ENCODE data around the gene LTB. TPM values are rescaled to one million over a fixed set of nuclear protein-coding genes. Genes with fewer than 3 reads are reported as not detected.

The LTB gene
- total and polyA plus RNA-seq, 8 donors: 1.5 to 13.7 (median 3.4) TPM

DNA sequence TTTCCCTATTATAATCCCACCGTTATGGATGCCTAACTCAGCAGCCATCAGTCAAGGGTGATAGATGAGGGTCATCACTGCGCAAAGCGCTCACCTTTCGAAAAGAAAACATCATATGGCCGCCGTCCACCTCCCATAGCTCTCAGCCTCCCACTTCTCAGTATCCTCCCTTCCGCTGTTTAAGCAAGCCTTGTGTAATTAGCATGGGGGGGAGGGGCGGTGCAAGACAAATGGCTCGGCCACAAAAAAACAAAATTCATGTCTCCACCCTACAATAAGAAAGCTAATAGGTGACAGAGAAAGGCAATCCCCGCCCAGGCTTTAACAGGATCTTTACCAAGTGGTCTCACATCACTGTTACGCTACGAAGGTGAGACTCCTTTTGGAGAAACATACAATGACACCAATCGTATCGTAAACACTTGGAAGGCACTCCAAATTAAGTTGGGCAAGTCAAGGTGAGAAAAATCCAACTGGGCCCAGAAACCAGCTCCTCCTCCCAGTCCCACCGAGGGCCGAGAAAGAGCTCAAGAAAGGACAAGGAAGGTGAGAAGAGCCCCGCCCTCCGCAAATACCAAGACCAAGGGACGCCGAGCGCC lies 41.1 kb downstream of the LTB start:
- ATAC-seq: peak; percentile 58
- TF ChIP-seq CTCF (IDR thresholded peaks at IDR 0.05): no peak

GRCh38 chr6:31540640-31541039 lies 41.6 kb downstream of the LTB start:
- TF ChIP-seq CTCF (IDR thresholded peaks at IDR 0.05): no peak
- intact Hi-C loops (cut with DNase I): loop anchor here in 1 of 2 donors (10.0 kb wide), 1 partner anchor 54 kb away; the partner anchor contains the start of gene NCR3
- H3K9me3 ChIP-seq: no peaks in the 10 kb centered on the region
- H3K4me1 ChIP-seq: peaks cover 20 to 59% of the 10 kb centered on the region in 2 donors
- ATAC-seq (no peak), DNase-seq (no peak)
- H3K27me3 ChIP-seq: no peaks in the 10 kb centered on the region
- peak overlapping the region; percentile 95 to 96 for H3K27ac ChIP-seq
- H3K36me3 ChIP-seq: peaks cover 0 to 47% of the 10 kb centered on the region in 2 donors
- H3K4me3 ChIP-seq: peak overlapping the region; percentile 66 to 83

More for the DNA sequence above, 41.1 kb downstream of the LTB start:
- peak; percentile 46 to 82 (median 58) for DNase-seq
- H3K4me3 ChIP-seq: peak overlapping the region; percentile 66 to 83
- H3K27ac ChIP-seq: peak overlapping the region; percentile 95 to 96
- intact Hi-C loops (cut with DNase I): loop anchor here in 1 of 2 donors (10.0 kb wide), 1 partner anchor 54 kb away; the partner anchor contains the start of gene NCR3
- peaks cover 20 to 54% of the 10 kb centered on the region in 2 donors for H3K4me1 ChIP-seq
- peaks cover 0 to 42% of the 10 kb centered on the region in 2 donors for H3K36me3 ChIP-seq
- H3K27me3 ChIP-seq: no peaks in the 10 kb centered on the region
- H3K9me3 ChIP-seq: no peaks in the 10 kb centered on the region

DNA sequence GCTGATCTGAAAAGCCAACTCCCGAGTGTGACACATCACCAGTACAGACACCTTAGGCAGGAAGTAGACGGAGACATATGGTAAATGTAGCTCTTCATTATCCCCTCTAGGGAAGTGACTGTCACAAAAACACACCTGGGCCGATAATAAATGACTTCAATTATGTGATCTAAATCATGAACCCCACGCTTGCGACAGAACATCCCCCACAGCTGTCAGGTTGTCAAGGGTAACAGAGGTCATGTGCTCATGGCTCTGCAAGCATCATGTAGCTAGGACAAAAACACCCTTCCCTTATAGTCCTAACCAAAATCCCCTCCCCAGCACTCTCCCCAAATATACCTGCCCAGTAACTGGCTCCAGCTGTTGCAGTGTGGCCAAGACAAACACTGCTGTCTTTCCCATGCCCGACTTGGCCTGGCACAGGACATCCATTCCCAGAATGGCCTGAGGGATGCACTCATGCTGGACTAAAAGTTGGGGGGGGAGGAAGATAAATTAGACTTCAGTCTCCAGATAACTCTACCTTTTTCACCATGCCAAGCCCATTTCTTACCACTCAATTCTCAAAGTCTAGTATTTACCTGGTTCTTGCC lies 43.3 kb downstream of the LTB start:
- peaks cover 0 to 64% of the 10 kb centered on the region in 2 donors for H3K36me3 ChIP-seq
- intact Hi-C loops (cut with DNase I): no loop called here
- H3K27ac ChIP-seq: no peak overlapping the region
- no peaks in the 10 kb centered on the region for H3K27me3 ChIP-seq
- DNase-seq (no peak), ATAC-seq (no peak)
- peak overlapping the region in 1 of 2 donors; percentile 83 for H3K4me3 ChIP-seq
- no peaks in the 10 kb centered on the region for H3K9me3 ChIP-seq
- peaks cover 20 to 61% of the 10 kb centered on the region in 2 donors for H3K4me1 ChIP-seq
- TF ChIP-seq CTCF (IDR thresholded peaks at IDR 0.05): no peak

GRCh38 chr6:31535538-31536324 lies 46.5 kb downstream of the LTB start:
- H3K27ac ChIP-seq: no peak overlapping the region
- peaks cover 0 to 96% of the 10 kb centered on the region in 2 donors for H3K36me3 ChIP-seq
- no peaks in the 10 kb centered on the region for H3K9me3 ChIP-seq
- H3K27me3 ChIP-seq: no peaks in the 10 kb centered on the region
- no peak for DNase-seq
- intact Hi-C loops (cut with DNase I): no loop called here
- H3K4me3 ChIP-seq: no peak overlapping the region
- ATAC-seq: no peak
- no peak for TF ChIP-seq CTCF (IDR thresholded peaks at IDR 0.05)
- H3K4me1 ChIP-seq: peaks cover 16 to 48% of the 10 kb centered on the region in 2 donors

All from left lung (tissue), 10 donors.